K562 (cell line): ENCODE measurements around the gene PIGQ. TPM values are rescaled to one million over a fixed set of nuclear protein-coding genes. Genes with fewer than 3 reads are reported as not detected.

Source experiments
- ATAC-seq: fragments of 200-7000 bp; cut with Tn5 transposase; 3 replicates; pipeline ENCODE4 v1.9.1; 2020; ENCODE audit warnings: moderate library complexity
- BruUV-seq: library from RNA; stranded (reverse); fragments of 400-500 nt; replicated peaks from 2 replicates; lab custom pipeline; 2021; lab: Mats Ljungman, UMichigan
- CTCF ChIA-PET: fragments of 300-600 bp; formaldehyde crosslinking; extraction: SDS; loops from one replicate; lab custom pipeline; 2021; ENCODE audit warnings: low intra/inter-chr PET ratio; lab: Yijun Ruan, JAX
- POLR2A ChIA-PET: fragments of 300-600, 350-650 bp; sonication (Branson Sonifier 250); formaldehyde crosslinking; extraction: SDS; loops from one replicate; lab custom pipeline; 2021; ENCODE audit warnings: antibody characterized with exemption, inconsistent platforms; lab: Yijun Ruan, JAX
- DNase-seq, 4 experiments: peaks; one replicate each; pipeline versions ENCODE4 v3.0.0 to v3.0.0-alpha.2; 2011 to 2018; ENCODE audit warnings: low spot score in 3 of 4, mixed read lengths in 3 of 4; ENCODE audit errors: extremely low read depth in 1 of 4
- FAIRE-seq: peaks from 2 replicates; lab custom pipeline; 2011; peaks lifted over from hg19 to GRCh38; lab: Jason Lieb, UNC
- H2AFZ ChIP-seq: 2 replicates; pipeline ENCODE4 v1.6.0; 2011; ENCODE audit warnings: low read depth, low read length, control low read depth, inconsistent platforms
- H3K27ac ChIP-seq: fragments of 200-600 bp; 3 replicates; pipeline ENCODE4 v1.8.0; 2011; ENCODE audit warnings: low read depth, mild to moderate bottlenecking, control low read depth, inconsistent platforms, low read length, moderate library complexity, mixed read lengths; ENCODE audit errors: extremely low read depth
- H3K27me3 ChIP-seq, 2 experiments: fragments of 300-600 bp in 1 of 2; 2 replicates in 1 of 2; 3 replicates in 1 of 2; pipeline versions ENCODE4 v1.6.0 to v1.8.0; 2011; ENCODE audit warnings: inconsistent platforms in 2 of 2, low read length in 2 of 2, mild to moderate bottlenecking in 1 of 2, mixed read lengths in 1 of 2, moderate library complexity in 1 of 2; ENCODE audit not compliant: control insufficient read depth in 2 of 2, insufficient read depth in 2 of 2
- H3K36me3 ChIP-seq: fragments of 300-600 bp; 3 replicates; pipeline ENCODE4 v1.8.0; 2011; ENCODE audit warnings: mild to moderate bottlenecking, low read length, inconsistent platforms; ENCODE audit not compliant: control insufficient read depth, insufficient read depth
- H3K4me1 ChIP-seq, 2 experiments: fragments of 200-600 bp in 1 of 2; replicated peaks in 1 of 2; 2 replicates in 1 of 2; 3 replicates in 1 of 2; pipeline versions ENCODE4 v1.5.1 to v1.8.0; 2011; ENCODE audit warnings: inconsistent platforms in 2 of 2, low read length in 2 of 2, mild to moderate bottlenecking in 1 of 2, mixed read lengths in 1 of 2, moderate library complexity in 1 of 2; ENCODE audit not compliant: control insufficient read depth in 2 of 2, insufficient read depth in 2 of 2
- H3K4me2 ChIP-seq: 2 replicates; pipeline ENCODE4 v1.6.1; 2011; ENCODE audit warnings: low read length, control low read depth, inconsistent platforms, mixed read lengths; ENCODE audit not compliant: insufficient read depth
- H3K4me3 ChIP-seq: fragments of 200-600 bp; sonication (generic), shearing (Covaris generic); 2 replicates; pipeline ENCODE4 v1.5.1; 2016; ENCODE audit warnings: control low read depth, inconsistent platforms
- H3K79me2 ChIP-seq: fragments of 200-600 bp; 3 replicates; pipeline ENCODE4 v1.8.0; 2011; ENCODE audit warnings: low read length, inconsistent platforms; ENCODE audit not compliant: control insufficient read depth, insufficient read depth
- H3K9ac ChIP-seq, 2 experiments: 2 replicates each; pipeline versions ENCODE4 v1.6.0 to v1.6.1; 2011; ENCODE audit warnings: low read depth in 2 of 2, low read length in 2 of 2, control low read depth in 1 of 2, inconsistent platforms in 1 of 2, mild to moderate bottlenecking in 1 of 2, mixed read lengths in 1 of 2; ENCODE audit not compliant: insufficient read depth in 1 of 2
- H3K9me1 ChIP-seq: one replicate; pipeline ENCODE4 v1.6.0; 2011; ENCODE audit warnings: inconsistent platforms, mild to moderate bottlenecking, low read length, moderate library complexity; ENCODE audit not compliant: control insufficient read depth, insufficient read depth
- H3K9me3 ChIP-seq: replicated peaks from 2 replicates; pipeline ENCODE4 v1.5.1; 2011; ENCODE audit warnings: low read depth, low read length, inconsistent platforms; ENCODE audit not compliant: control insufficient read depth, insufficient read depth
- H4K20me1 ChIP-seq: replicated peaks from 2 replicates; pipeline ENCODE4 v1.6.1; 2011; ENCODE audit warnings: low read length, inconsistent platforms, mixed read lengths; ENCODE audit not compliant: control insufficient read depth, insufficient read depth
- ATF1 ChIP-seq, 2 experiments: fragments of 450-650 bp in 1 of 2; IDR thresholded peaks; 2 replicates each; pipeline ENCODE4 v1.6.1; 2016; ENCODE audit warnings: missing compliant biosample characterization in 1 of 2, missing genetic modification characterization in 1 of 2
- BCL6 ChIP-seq: fragments of 250-450 bp; sonication (Bioruptor Pico); IDR thresholded peaks from 2 replicates; pipeline ENCODE4 v1.4.0; 2020
- CTCF ChIP-seq, 3 experiments: IDR thresholded peaks in 2 of 3; conservative IDR thresholded peaks in 1 of 3; 2 replicates each; pipeline ENCODE4 v1.5.1; 2011 to 2012; ENCODE audit warnings: low read length in 3 of 3, mild to moderate bottlenecking in 3 of 3, control low read depth in 2 of 3, improper control_type of control experiment in 1 of 3, inconsistent platforms in 1 of 3, low read depth in 1 of 3, mixed read lengths in 1 of 3, moderate library complexity in 1 of 3; ENCODE audit not compliant: insufficient read depth in 2 of 3
- NR2C2 ChIP-seq, 2 experiments: fragments of 200-800 bp in 1 of 2; sonication (Bioruptor generic) in 1 of 2; sonication (generic) in 1 of 2; formaldehyde crosslinking in 1 of 2; IDR thresholded peaks; 2 replicates each; pipeline versions ENCODE4 v1.6.1 to v1.8.0; 2016 to 2022; ENCODE audit warnings: mild to moderate bottlenecking in 1 of 2, missing compliant biosample characterization in 1 of 2, missing genetic modification characterization in 1 of 2, missing genetic modification reagents in 1 of 2
- SMAD3 ChIP-seq: fragments of 450-650 bp; formaldehyde crosslinking; conservative IDR thresholded peaks from 2 replicates; pipeline ENCODE4 v1.4.0; 2020; ENCODE audit warnings: mild to moderate bottlenecking
- WHSC1 ChIP-seq: IDR thresholded peaks from one replicate; pipeline ENCODE4 v1.6.1; 2012; ENCODE audit warnings: low read length, control low read depth, inconsistent platforms
- ZBTB33 ChIP-seq: sonication (generic); formaldehyde crosslinking; IDR thresholded peaks from 2 replicates; pipeline ENCODE4 v1.8.1; 2023; ENCODE audit warnings: mild to moderate bottlenecking, missing genetic modification reagents
- ZBTB43 ChIP-seq: sonication (generic); formaldehyde crosslinking; IDR thresholded peaks from 2 replicates; pipeline ENCODE4 v1.8.0; 2023; ENCODE audit warnings: mild to moderate bottlenecking, missing genetic modification reagents
- ZNF280B ChIP-seq: fragments of 250-450 bp; sonication (Bioruptor Pico); IDR thresholded peaks from 2 replicates; pipeline ENCODE4 v1.5.1; 2021; ENCODE audit warnings: mild to moderate bottlenecking
- WGBS: fragments of 100-300 bp; shearing (Covaris generic); methylation state at CpG from one replicate; pipeline ENCODE4 v1.1.6; 2016; ENCODE audit warnings: low coverage, mixed read lengths; ENCODE audit not compliant: insufficient coverage; ENCODE audit errors: missing lambda C conversion rate; 5-methylcytosine and 5-hydroxymethylcytosine counted together
- in situ Hi-C: fragments of 300-500 bp; cut with MboI; formaldehyde crosslinking; loops from 4 replicates; pipeline ENCODE4 v1.15.0; 2018; ENCODE audit warnings: inconsistent platforms, mixed read lengths
- intact Hi-C: fragments of 100-400 bp; cut with micrococcal nuclease; formaldehyde crosslinking; loops from 2 replicates; pipeline ENCODE4 v1.14.2; 2022
- polyA plus RNA-seq, 8 experiments: library from polyadenylated mRNA; depleted of rRNA in 4 of 8; stranded (reverse) in 5 of 8; unstranded in 3 of 8; fragments of >200 nt; fragmentation: Nextera tagmentation in 2 of 8; fragmentation: Illumina TruSeq in 1 of 8; extraction: Ambion mirVana in 2 of 8; extraction: Trizol in 1 of 8; gene quantifications; 2 replicates each; pipeline versions ENCODE4 v1.2.1 to v1.2.3, GENCODE V29; 2011 to 2014; ENCODE audit warnings: inconsistent platforms in 1 of 8, missing spikeins in 1 of 8
- total RNA-seq, 7 experiments: library from RNA; depleted of rRNA in 6 of 7; stranded (reverse); fragments of >200 nt in 6 of 7; fragmentation: Illumina TruSeq in 2 of 7; extraction: Trizol in 2 of 7; gene quantifications; 2 replicates each; pipeline versions ENCODE4 v1.2.1 to v1.2.3, GENCODE V29; 2011 to 2021; ENCODE audit warnings: low replicate concordance in 1 of 7

The PIGQ gene
- total and polyA plus RNA-seq, 9 of the 15 experiments (the other 6 are each of a cell fraction or from before 2014, with no cell fraction given) = 0.20 to 49.6 (median 11.7) TPM

GRCh38 chr16:521381-522210, 48.2 kb upstream of the PIGQ start:
- CTCF ChIA-PET = no interaction called here
- Histone ChIP-seq H3K4me3 (no peak overlapping the region), H3K36me3 (peaks cover 11% of the 10 kb centered on the region; the same call in 2 of the 3 replicates), H4K20me1 (peaks cover 3% of the 10 kb centered on the region; the same call in 1 of the 2 replicates), H3K9ac (0 out of 4 replicates have a peak overlapping the region, but pooled peaks of 1 of the 2 experiments have one; percentile 39), H3K27ac (no peak overlapping the region), H3K4me1 (peaks cover 15 to 74% of the 10 kb centered on the region in 2 experiments; a peak in 4 of 5 replicates), H3K9me3 (no peaks in the 10 kb centered on the region), H3K4me2 (no peak overlapping the region), H3K9me1 (no peaks in the 10 kb centered on the region), H3K79me2 (peaks cover 18% of the 10 kb centered on the region), H3K27me3 (no peaks in the 10 kb centered on the region), H2AFZ (no peak overlapping the region)
- intact Hi-C loops (no loop called here), in situ Hi-C loops (no loop called here)
- FAIRE-seq = no peak
- no peak for ATAC-seq
- 73% methylated on average over 26 of the region's 34 CpGs for WGBS
- DNase-seq = no peak
- POLR2A ChIA-PET = interaction anchor here (1.4 kb wide), 1 partner anchor 23 kb away, joined by 4 read pairs; no protein-coding TSS in a partner anchor
- BruUV-seq = no TSS peak
- TF ChIP-seq WHSC1 = no peak
- peak; percentile 94 for TF ChIP-seq ZBTB33 (CRISPR knock-in tag)
- peak; percentile 27 to 32 (median 30); a peak in 4 of 6 replicates for TF ChIP-seq CTCF (IDR thresholded peaks at IDR 0.05 in 2 of 3, conservative IDR thresholded peaks at IDR 0.05 in 1 of 3; ENCODE audit: insufficient read depth in 2 of 3, low read depth in 1 of 3, low read length in 3 of 3)
- no peak for TF ChIP-seq BCL6
- no peak for TF ChIP-seq ATF1 (CRISPR knock-in tag; IDR thresholded peaks at IDR 0.05)
- no peak for TF ChIP-seq ATF1 (tag; IDR thresholded peaks at IDR 0.05)
- no peak for TF ChIP-seq SMAD3
- no peak for TF ChIP-seq NR2C2 (CRISPR knock-in tag; IDR thresholded peaks at IDR 0.05)
- no peak for TF ChIP-seq NR2C2 (tag; IDR thresholded peaks at IDR 0.05)
- no peak for TF ChIP-seq ZBTB43 (CRISPR knock-in tag)
- TF ChIP-seq ZNF280B (CRISPR knock-in tag) = no peak
